HG03097 (cell line): ENCODE results near the gene ZBTB4.
"Not testable (repeated sequence)": the region's sequence is repeated elsewhere in the genome, so short reads cannot be mapped to it uniquely, and the experiment has no call there.

ENCODE experiments used
- ATAC-seq: cut with Tn5 transposase; IDR thresholded peaks from one replicate; pipeline ENCODE4 v1.9.1; 2021; ENCODE audit not compliant: unreplicated experiment, low FRiP score

ZBTB4 gene

GRCh38 chr17:7470457-7470973, 8.9 kb downstream of the ZBTB4 start:
- ATAC-seq: not testable (repeated sequence)

- not testable (repeated sequence) for ATAC-seq
Measured at GRCh38 chr17:7469843-7470242, 9.6 kb downstream of the ZBTB4 start.

GRCh38 chr17:7468804-7469389, 10.5 kb downstream of the ZBTB4 start:
- ATAC-seq: no peak

- no peak for ATAC-seq
Measured at GRCh38 chr17:7468290-7468689, 11.1 kb downstream of the ZBTB4 start.

GRCh38 chr17:7467498-7467897, 11.9 kb downstream of the ZBTB4 start:
- ATAC-seq: no peak

- no peak for ATAC-seq
Measured at GRCh38 chr17:7466639-7467341, 12.6 kb downstream of the ZBTB4 start.

GRCh38 chr17:7466318-7466638, 13.2 kb downstream of the ZBTB4 start:
- ATAC-seq: no peak

GRCh38 chr17:7465597-7466275, 13.7 kb downstream of the ZBTB4 start:
- ATAC-seq: no peak

- no peak for ATAC-seq
Measured at GRCh38 chr17:7464081-7464480, 15.3 kb downstream of the ZBTB4 start.

- ATAC-seq: no peak
Measured at GRCh38 chr17:7463372-7463846, 16.0 kb downstream of the ZBTB4 start.

- ATAC-seq: no peak
Measured at GRCh38 chr17:7462474-7463371, 16.7 kb downstream of the ZBTB4 start.

- no peak for ATAC-seq
Measured at GRCh38 chr17:7460850-7461660, 18.4 kb downstream of the ZBTB4 start.

GRCh38 chr17:7459961-7460545, 19.4 kb downstream of the ZBTB4 start:
- ATAC-seq: no peak

GRCh38 chr17:7448461-7448860, 31.0 kb downstream of the ZBTB4 start:
- ATAC-seq: no peak

- ATAC-seq: no peak
Measured at GRCh38 chr17:7445619-7445968, 33.8 kb downstream of the ZBTB4 start.

- no peak for ATAC-seq
Measured at GRCh38 chr17:7444682-7445618, 34.5 kb downstream of the ZBTB4 start, which contains the start of gene CHRNB1. Gene CHRNB1, plus strand, starts transcription at chr17:7445061. Its CDS starts 67 bp downstream, at chr17:7445128.

- ATAC-seq: no peak
Measured at GRCh38 chr17:7443499-7444485, 35.6 kb downstream of the ZBTB4 start.
